Posterior cingulate gyrus (tissue), 11 donors: ENCODE measurements around the gene LDLRAD4.

ENCODE experiments used
- DNase-seq, 10 donors: peaks; one replicate each; pipeline versions ENCODE4 v3.0.0 to v3.0.0-alpha.2; 2020 to 2021; ENCODE audit warnings: mixed read lengths in 3 of 10
- intact Hi-C: fragments of 100-400 bp; cut with DNase I; formaldehyde crosslinking; loops from one replicate; pipeline ENCODE4 v1.15.1; 2023

The LDLRAD4 gene

DNA sequence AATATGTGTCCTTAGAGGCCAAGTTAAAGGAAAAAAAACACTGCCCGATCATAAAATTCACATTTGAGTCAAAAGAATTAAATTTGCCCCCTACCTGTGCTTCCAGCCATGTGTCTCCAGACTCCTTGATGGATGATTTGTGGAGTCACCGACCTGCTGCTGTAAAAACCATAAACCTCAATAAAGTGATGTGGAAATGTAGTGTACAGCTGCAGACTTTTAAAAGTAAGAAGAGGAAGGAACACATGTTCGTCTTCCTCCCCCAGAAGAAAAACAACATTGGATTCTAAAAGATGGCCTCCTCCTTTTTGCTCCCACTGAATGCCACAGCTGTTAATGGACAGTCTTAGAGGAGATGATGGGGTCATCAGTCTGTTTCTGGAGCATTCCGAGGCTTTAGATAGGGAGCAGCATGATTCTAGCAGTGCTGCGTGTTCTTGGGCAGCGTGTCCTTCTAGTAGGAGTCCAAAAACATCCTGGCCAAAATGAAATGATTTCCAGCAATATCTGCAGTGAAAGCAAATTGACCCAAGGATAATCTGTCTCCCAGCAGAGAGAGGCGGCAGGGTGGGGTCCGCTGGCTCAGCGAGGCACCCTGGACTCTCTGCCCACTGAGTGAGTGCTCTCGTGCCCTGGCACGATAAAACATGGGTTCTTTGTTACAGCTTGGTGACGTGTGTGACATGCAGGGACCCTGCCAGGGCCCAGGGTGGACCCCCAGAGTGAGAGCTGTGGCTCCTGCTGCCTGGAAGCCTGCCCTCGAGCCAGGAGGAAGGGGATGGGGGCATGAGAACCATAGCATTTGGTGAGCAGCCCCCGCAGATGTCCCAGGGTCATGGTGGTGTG lies 311.7 kb downstream of the LDLRAD4 start:
- DNase-seq = no peak
- intact Hi-C loops = loop anchor here (2.0 to 5.0 kb wide), 2 partner anchors 83 to 313 kb away; no protein-coding TSS in a partner anchor

- DNase-seq = peak; percentile 40 to 95 (median 71)
- intact Hi-C loops = loop anchor here (2.0 to 5.0 kb wide), 2 partner anchors 84 to 314 kb away; no protein-coding TSS in a partner anchor
These were observed 312.4 kb downstream of the LDLRAD4 start for GRCh38 chr18:13530879-13531387.

- intact Hi-C loops = loop anchor here (2.0 to 5.0 kb wide), 2 partner anchors 85 to 315 kb away; no protein-coding TSS in a partner anchor
- no peak for DNase-seq
These were observed 313.2 kb downstream of the LDLRAD4 start for GRCh38 chr18:13531681-13532325.

DNA sequence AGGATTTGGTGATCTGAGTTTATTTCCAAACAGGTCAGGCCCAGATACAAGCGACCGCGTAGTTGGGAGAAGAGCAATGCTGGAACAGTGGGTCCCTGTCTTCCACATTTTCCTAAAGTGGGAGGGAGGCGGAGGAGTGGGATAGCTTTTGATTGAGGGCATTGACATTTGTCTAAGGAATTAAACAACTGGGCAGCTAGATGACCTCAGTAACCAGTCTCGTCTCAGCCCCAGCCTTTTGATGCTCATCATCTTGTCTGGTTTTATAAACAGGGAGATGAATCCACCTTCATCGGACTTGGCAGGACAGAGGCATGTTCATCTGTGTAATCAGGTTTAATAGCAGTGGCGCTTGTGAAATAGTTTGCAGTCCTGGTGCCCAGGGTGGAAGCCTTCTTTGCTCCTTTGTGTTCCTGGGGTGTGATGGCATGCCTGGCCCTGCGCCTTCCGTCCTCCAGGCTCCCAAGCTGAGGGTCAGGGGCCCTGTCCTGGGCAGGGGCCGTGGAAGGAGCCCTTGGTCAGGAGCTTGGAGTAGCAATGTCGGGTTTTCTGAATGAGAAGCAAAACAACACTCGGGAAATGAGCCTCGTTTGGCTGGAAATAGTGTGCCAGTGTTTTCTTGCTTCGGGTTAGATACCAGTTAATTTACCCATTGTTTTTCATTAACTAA lies 314.0 kb downstream of the LDLRAD4 start:
- intact Hi-C loops = loop anchor here (5.0 kb wide), 1 partner anchor 85 kb away; no protein-coding TSS in a partner anchor
- DNase-seq = peak in 1 of 10 donors; percentile 79

GRCh38 chr18:13534631-13535030 lies 316.1 kb downstream of the LDLRAD4 start:
- peak in 1 of 10 donors; percentile 32 for DNase-seq
- intact Hi-C loops = loop anchor here (5.0 kb wide), 1 partner anchor 87 kb away; no protein-coding TSS in a partner anchor

GRCh38 chr18:13536578-13536977 lies 318.0 kb downstream of the LDLRAD4 start:
- intact Hi-C loops = no loop called here
- no peak for DNase-seq

- DNase-seq = no peak
- intact Hi-C loops = no loop called here
These were observed 318.6 kb downstream of the LDLRAD4 start for GRCh38 chr18:13537022-13537780.

DNA sequence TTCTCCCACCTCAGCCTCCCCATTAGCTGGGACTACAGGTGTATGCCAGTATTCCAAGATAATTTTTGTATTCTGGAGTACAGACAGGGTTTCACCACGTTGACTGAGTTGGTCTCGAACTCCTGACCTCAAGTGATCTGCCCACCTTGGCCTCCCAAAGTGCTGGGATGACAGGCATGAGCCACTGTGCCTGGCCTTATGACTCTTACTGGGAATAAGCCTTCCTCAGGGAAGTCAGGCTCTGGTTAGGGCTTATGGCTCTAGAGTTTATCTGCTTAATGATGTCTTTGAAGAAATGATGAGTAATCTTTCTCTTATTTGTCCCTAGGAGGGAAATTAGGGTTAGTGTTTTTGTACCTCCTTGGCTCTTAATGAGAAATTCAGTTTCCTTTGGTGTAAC lies 320.1 kb downstream of the LDLRAD4 start:
- no peak for DNase-seq
- intact Hi-C loops = no loop called here

DNA sequence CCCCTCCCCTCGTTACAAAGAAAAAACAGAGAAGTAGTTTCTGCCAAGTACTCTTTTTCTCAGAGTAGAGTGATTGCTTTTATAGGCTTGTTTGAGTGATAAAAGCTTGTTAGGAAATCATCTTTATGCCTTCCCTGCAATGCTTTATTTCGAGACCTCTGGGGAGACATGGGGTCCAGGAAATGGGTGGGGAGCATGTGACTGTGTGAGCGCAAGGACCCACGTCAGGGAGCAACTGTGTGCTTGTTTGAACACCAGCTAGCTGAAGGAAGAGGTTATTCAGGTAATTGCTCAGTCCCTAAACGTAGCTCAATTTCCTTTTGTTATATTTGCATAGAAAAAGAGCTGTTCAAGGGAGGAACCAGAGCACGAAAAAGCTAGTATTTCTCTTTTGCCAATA lies 320.5 kb downstream of the LDLRAD4 start:
- DNase-seq = no peak
- intact Hi-C loops = no loop called here

GRCh38 chr18:13539843-13540476 lies 321.4 kb downstream of the LDLRAD4 start:
- intact Hi-C loops = no loop called here
- no peak for DNase-seq

- intact Hi-C loops = no loop called here
- DNase-seq = peak in 1 of 10 donors; percentile 65
These were observed 322.1 kb downstream of the LDLRAD4 start for GRCh38 chr18:13540477-13541182.

DNA sequence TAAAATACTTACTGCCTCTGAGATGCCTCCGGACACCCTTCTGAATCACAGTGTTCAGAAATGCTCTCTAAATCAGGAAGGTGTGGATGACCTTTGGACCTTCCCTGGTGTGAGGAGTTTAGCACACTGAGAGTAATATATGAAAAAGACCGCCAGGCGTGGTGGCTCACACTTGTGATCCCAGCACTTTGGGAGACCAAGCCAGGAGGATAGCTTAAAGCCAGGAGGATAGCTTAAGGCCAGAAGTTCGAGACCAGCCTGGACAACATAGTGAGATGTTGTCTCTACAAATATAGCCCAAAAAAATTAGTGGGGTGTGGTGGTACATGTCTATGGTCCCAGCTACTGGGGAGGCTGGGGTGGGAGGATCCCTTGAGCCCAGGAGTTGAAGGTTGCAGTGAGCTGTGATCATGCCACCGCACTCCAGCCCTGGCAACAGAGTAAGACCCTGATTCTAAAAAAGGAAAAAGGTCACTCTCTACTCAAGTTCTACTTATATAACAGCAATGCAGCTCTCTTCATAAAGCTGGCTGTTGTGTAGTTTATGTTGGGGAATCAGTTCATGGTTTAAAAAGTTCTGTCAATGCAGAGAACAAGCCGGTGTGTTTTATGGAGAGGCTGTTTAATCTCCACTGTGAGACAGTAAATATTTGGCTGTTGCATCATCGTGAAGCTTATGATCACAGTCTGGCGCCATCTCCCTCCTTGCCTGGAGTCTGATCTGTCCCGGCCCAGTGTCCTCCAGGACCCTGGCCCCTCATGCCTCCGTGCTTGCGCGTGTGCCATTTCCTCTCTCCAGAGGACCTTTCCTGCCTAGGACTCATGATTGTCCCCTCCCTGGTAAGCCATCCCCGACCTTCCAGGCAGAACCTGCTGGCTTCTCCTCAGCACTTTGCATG lies 323.3 kb downstream of the LDLRAD4 start:
- intact Hi-C loops = no loop called here
- DNase-seq = peak in 1 of 10 donors; percentile 56

- intact Hi-C loops = no loop called here
These were observed 323.9 kb downstream of the LDLRAD4 start for GRCh38 chr18:13542520-13542847.

GRCh38 chr18:13543144-13543543 lies 324.6 kb downstream of the LDLRAD4 start:
- intact Hi-C loops = no loop called here
- no peak for DNase-seq

More at GRCh38 chr18:13542520-13542847, 323.9 kb downstream of the LDLRAD4 start:
- DNase-seq = no peak

DNA sequence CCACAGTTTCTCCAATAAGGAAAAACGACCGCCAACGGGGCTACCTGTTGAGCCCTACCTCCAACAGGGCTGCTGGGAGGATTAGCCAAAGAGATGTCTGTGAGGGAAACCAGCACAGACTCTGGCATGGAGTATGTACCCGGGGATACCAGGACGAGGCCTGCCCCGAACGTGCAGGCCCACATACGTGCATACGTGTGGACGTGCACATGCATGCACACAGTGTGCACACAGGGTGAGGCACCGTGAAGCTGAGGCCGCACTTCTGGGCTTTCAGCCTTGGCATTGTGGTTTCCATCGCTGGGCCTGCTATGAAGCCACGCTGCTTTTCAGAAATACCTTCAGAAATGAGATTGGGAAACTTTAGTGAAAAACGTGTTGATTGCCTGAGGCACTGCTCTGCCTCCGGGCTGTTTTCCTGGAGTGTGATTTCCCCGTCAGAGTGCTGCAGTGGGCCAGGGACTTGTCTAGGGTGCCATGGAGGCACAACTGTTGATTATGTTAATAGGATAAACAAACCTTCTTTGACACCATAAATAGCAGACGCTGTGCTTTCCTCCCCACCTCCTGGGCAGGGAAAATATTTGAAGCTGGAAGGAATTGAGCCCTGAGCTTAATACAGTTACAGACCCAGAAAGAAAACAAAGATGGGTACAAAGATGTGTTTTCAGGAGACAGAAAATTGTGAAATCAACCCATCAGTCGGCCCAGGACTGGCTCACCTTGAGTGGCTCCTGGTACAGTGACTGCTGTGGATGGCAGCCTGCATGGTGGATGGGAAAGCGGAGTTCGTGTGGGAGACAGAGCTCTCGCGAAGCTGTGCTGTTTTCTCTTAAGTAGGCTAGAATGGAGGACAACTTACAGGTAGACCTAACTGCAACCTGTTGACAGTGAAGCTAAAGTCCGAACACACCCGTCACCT lies 325.5 kb downstream of the LDLRAD4 start:
- DNase-seq = peak in 1 of 10 donors; percentile 35
- intact Hi-C loops = no loop called here

DNA sequence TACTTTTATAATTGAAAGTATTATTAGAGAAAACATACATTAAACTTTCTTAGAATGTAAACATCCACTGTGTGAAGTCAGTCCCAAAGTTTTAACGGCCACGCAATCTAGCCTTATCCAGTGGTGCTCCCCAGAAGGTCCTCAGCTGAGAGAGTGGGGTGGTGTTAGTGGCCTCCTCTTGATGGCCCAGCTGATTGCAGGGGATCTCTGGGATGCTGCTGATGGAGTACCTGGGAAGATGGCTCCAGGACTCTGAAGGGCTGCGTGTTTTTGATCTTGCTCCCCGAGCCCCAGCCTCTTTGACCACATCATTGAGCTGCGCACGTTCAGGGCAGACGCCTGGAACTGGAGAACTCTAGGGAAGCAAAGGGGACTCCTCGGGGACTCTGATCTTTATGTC lies 326.4 kb downstream of the LDLRAD4 start:
- intact Hi-C loops = no loop called here

DNA sequence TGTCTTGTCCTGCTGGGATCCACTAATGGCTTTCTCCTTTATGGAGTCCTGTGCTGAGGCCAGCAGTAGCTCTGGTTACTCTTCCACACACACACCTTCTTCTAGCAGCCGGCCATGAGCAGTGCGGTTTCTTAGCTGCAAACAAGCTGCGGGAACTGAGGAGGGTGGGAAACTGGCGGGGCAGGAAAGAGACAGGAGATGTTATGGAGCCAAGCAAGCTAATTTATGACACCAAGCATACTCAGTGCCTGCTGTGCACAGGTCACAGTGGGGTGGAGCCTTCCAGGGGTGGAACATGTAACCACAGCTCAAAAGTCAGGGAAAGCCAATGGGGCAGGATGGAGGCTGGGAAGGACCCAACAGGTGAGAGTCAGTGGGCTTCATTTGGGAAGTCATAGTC lies 327.0 kb downstream of the LDLRAD4 start:
- peak in 1 of 10 donors; percentile 46 for DNase-seq
- intact Hi-C loops = no loop called here

More for the DNA sequence above, 326.4 kb downstream of the LDLRAD4 start:
- peak in 1 of 10 donors; percentile 54 for DNase-seq
